ENCODE data around the gene RSPO3.
"Not testable (repeated sequence)": the region's sequence is repeated elsewhere in the genome, so short reads cannot be mapped to it uniquely, and the experiment has no call there.

The RSPO3 gene

GRCh38 chr6:127206531-127207095, 88.1 kb downstream of the RSPO3 start:
- no peak for DNase-seq

GRCh38 chr6:127207591-127208120, 89.2 kb downstream of the RSPO3 start:
- DNase-seq, result no peak

- DNase-seq, result no peak
These were observed 92.3 kb downstream of the RSPO3 start for GRCh38 chr6:127210725-127211124.

- DNase-seq, result no peak
These were observed 93.9 kb downstream of the RSPO3 start for GRCh38 chr6:127212376-127212775.

- DNase-seq, result not testable (repeated sequence)
These were observed 95.6 kb downstream of the RSPO3 start for GRCh38 chr6:127214032-127214431.

- not testable (repeated sequence) for DNase-seq
These were observed 96.1 kb downstream of the RSPO3 start for GRCh38 chr6:127214531-127214930.

- no peak for DNase-seq
These were observed 97.5 kb downstream of the RSPO3 start for GRCh38 chr6:127215931-127216330.

GRCh38 chr6:127216810-127217789, 98.6 kb downstream of the RSPO3 start:
- no peak for DNase-seq

- no peak for DNase-seq
These were observed 101.4 kb downstream of the RSPO3 start for GRCh38 chr6:127219869-127220268.

- DNase-seq, result no peak
These were observed 102.7 kb downstream of the RSPO3 start for GRCh38 chr6:127221201-127221600.

GRCh38 chr6:127222418-127222817, 103.9 kb downstream of the RSPO3 start:
- DNase-seq, result no peak

GRCh38 chr6:127225497-127225896, 107.0 kb downstream of the RSPO3 start:
- DNase-seq, result no peak

GRCh38 chr6:127233819-127234218, 115.3 kb downstream of the RSPO3 start:
- not testable (repeated sequence) for DNase-seq

GRCh38 chr6:127243501-127243900, 125.0 kb downstream of the RSPO3 start:
- no peak for DNase-seq
